Measurements from ENCODE around the gene EPS8L1.

The EPS8L1 gene

DNA sequence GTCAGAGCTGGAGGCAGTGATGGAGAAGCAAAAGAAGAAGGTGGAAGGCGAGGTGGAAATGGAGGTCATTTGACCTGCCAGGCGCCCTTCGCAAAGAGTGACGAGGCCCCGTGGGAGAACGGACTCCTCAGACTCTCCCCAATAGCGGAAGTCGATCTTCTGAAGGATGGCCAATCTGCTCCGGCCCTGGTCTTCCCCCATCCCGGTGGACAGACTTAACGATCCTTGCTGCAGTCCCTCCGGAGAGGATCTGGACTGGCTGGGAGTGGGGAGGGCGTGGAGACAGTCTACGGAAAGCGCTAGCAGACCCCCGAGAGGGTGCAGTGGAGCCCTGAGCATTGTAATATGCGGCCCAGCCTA, 11.9 kb downstream of the EPS8L1 start:
- TF ChIP-seq EGR1 (IDR thresholded peaks at IDR 0.05) = no peak
- no peak for TF ChIP-seq EP300 (IDR thresholded peaks at IDR 0.05; ENCODE audit: borderline replicate concordance)
- TF ChIP-seq, protein P1, sequence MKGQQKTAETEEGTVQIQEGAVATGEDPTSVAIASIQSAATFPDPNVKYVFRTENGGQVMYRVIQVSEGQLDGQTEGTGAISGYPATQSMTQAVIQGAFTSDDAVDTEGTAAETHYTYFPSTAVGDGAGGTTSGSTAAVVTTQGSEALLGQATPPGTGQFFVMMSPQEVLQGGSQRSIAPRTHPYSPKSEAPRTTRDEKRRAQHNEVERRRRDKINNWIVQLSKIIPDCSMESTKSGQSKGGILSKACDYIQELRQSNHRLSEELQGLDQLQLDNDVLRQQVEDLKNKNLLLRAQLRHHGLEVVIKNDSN (IDR thresholded peaks at IDR 0.05) = no peak
- TF ChIP-seq TEAD4 (IDR thresholded peaks at IDR 0.05) = no peak
- TF ChIP-seq TAF1 (IDR thresholded peaks at IDR 0.05; ENCODE audit: low read depth) = no peak
- no peak for TF ChIP-seq RAD21 (IDR thresholded peaks at IDR 0.05; ENCODE audit: low read depth)
- TF ChIP-seq, protein P2, sequence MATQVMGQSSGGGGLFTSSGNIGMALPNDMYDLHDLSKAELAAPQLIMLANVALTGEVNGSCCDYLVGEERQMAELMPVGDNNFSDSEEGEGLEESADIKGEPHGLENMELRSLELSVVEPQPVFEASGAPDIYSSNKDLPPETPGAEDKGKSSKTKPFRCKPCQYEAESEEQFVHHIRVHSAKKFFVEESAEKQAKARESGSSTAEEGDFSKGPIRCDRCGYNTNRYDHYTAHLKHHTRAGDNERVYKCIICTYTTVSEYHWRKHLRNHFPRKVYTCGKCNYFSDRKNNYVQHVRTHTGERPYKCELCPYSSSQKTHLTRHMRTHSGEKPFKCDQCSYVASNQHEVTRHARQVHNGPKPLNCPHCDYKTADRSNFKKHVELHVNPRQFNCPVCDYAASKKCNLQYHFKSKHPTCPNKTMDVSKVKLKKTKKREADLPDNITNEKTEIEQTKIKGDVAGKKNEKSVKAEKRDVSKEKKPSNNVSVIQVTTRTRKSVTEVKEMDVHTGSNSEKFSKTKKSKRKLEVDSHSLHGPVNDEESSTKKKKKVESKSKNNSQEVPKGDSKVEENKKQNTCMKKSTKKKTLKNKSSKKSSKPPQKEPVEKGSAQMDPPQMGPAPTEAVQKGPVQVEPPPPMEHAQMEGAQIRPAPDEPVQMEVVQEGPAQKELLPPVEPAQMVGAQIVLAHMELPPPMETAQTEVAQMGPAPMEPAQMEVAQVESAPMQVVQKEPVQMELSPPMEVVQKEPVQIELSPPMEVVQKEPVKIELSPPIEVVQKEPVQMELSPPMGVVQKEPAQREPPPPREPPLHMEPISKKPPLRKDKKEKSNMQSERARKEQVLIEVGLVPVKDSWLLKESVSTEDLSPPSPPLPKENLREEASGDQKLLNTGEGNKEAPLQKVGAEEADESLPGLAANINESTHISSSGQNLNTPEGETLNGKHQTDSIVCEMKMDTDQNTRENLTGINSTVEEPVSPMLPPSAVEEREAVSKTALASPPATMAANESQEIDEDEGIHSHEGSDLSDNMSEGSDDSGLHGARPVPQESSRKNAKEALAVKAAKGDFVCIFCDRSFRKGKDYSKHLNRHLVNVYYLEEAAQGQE (IDR thresholded peaks at IDR 0.05; ENCODE audit: low read depth) = no peak
- no peak for TF ChIP-seq FOXM1 (IDR thresholded peaks at IDR 0.05; ENCODE audit: borderline replicate concordance, low read depth)
- TF ChIP-seq CEBPB (IDR thresholded peaks at IDR 0.05) = no peak
- TF ChIP-seq NFIC (IDR thresholded peaks at IDR 0.05) = no peak
- no peak for TF ChIP-seq CREB1 (IDR thresholded peaks at IDR 0.05; ENCODE audit: low read depth)
- no peak for TF ChIP-seq YY1 (IDR thresholded peaks at IDR 0.05; ENCODE audit: low read depth)
- no peak for TF ChIP-seq ZBTB7A (IDR thresholded peaks at IDR 0.05; ENCODE audit: low read depth)
- TF ChIP-seq TCF12 (IDR thresholded peaks at IDR 0.05; ENCODE audit: low read depth) = no peak
- TF ChIP-seq, protein P3, sequence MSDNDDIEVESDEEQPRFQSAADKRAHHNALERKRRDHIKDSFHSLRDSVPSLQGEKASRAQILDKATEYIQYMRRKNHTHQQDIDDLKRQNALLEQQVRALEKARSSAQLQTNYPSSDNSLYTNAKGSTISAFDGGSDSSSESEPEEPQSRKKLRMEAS (IDR thresholded peaks at IDR 0.05) = no peak

DNA sequence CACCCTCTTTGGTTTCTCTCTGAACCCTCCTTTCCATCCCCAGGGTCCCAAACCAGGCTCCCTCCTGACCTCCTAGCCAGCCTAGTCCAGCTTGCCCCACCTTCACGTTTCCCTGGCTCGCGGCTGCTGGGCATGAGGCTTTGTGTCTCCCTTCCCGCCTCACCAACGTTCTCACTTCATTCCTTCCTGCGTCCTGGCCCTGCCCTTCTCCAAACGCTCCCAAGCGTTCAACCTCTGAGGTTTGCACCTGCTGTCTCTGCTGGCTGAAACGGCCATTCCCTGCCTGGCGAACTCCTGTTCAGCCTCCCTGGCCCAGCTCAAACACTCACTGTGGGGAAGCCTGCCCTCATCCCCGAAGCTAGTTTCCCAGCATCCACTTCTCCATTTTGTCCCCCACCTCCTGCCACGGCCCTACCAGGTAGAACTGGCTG, 12.4 kb downstream of the EPS8L1 start:
- no peak for TF ChIP-seq YY1 (IDR thresholded peaks at IDR 0.05; ENCODE audit: low read depth)
- no peak for TF ChIP-seq CEBPB (IDR thresholded peaks at IDR 0.05)
- no peak for TF ChIP-seq EGR1 (IDR thresholded peaks at IDR 0.05)
- TF ChIP-seq TEAD4 (IDR thresholded peaks at IDR 0.05) = no peak
- no peak for TF ChIP-seq CREB1 (IDR thresholded peaks at IDR 0.05; ENCODE audit: low read depth)
- TF ChIP-seq TCF12 (IDR thresholded peaks at IDR 0.05; ENCODE audit: low read depth) = no peak
- no peak for TF ChIP-seq ZBTB7A (IDR thresholded peaks at IDR 0.05; ENCODE audit: low read depth)
- TF ChIP-seq, protein P1 (IDR thresholded peaks at IDR 0.05) = no peak
- no peak for TF ChIP-seq FOXM1 (IDR thresholded peaks at IDR 0.05; ENCODE audit: borderline replicate concordance, low read depth)
- no peak for TF ChIP-seq EP300 (IDR thresholded peaks at IDR 0.05; ENCODE audit: borderline replicate concordance)
- TF ChIP-seq NFIC (IDR thresholded peaks at IDR 0.05) = no peak
- TF ChIP-seq, protein P2 (IDR thresholded peaks at IDR 0.05; ENCODE audit: low read depth) = no peak
- TF ChIP-seq TAF1 (IDR thresholded peaks at IDR 0.05; ENCODE audit: low read depth) = no peak
- TF ChIP-seq, protein P3 (IDR thresholded peaks at IDR 0.05) = no peak
- TF ChIP-seq RAD21 (IDR thresholded peaks at IDR 0.05; ENCODE audit: low read depth) = no peak

DNA sequence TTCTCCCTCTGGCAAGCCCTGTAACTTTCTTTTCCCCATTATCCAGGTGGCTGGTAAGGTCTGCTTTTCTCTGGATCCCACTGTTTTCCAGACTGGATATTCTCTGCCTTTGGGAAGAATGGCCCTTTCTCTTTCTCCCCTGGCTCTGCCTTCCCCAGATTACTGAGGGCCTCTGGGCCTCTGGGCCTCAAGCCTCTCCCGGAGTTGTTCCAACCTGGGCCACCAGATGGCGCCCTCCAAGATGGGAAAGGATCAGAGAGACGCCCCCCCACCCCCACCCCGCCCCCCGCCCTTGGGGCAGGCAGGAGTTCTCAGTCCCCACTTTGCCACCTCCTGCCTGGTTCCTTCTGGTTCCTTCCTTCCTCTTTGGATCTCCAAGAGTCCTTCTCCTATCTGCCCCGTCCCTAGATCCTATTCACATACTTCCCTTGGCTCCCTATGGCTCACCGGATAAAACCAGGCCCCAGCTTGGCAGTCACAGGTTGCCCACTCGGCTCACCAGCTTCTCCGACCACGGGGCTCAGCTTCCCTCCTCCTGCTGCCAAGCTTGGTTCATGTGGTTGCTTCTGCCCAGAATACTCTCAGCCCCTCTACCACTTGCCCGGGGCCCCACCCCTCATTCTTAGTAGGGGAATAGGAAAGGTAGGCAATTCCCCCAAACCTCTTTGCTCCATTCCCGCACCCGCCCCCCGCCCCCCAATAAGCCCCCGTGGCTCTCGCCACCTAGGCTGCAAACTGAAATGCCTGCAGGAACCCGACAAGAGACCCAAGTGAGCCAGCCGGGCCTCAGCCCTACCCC, 13.1 kb downstream of the EPS8L1 start:
- TF ChIP-seq RAD21 (IDR thresholded peaks at IDR 0.05; ENCODE audit: low read depth) (0 out of 2 replicates have a peak, but pooled peaks have one; percentile 3), TAF1 (IDR thresholded peaks at IDR 0.05; ENCODE audit: low read depth) (no peak)
- TF ChIP-seq, protein P1 (IDR thresholded peaks at IDR 0.05) = no peak
- TF ChIP-seq, protein P3 (IDR thresholded peaks at IDR 0.05) = no peak

DNA sequence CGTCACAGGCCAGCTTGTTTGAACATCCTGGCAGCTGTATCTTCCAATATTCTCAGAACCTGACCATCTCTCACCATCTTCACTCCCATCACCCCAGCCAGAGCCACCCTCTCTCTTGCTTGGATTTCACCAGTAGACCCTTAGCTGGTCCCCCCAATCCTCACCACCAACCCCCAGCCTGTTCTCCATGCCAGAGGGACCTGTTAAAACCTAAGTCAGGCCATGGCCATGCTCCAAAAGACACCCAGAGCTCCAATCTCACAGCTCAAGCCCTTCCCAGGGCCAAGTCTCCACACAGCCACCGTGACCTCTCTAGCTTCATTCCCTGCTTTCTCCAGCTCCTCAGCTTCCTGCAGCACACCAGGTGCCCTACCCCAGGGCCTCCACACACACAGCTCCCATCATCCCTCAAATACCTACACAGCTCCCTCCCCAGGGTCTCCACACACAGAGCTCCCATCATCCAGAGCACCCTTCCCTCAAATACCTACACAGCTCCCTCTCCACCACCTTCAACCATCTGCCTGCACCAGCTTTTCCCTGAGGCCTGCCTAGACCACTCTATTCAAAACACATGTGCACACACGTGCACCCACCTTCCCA, 13.8 kb downstream of the EPS8L1 start:
- TF ChIP-seq CEBPB (IDR thresholded peaks at IDR 0.05) = no peak
- no peak for TF ChIP-seq FOXM1 (IDR thresholded peaks at IDR 0.05; ENCODE audit: borderline replicate concordance, low read depth)
- TF ChIP-seq, protein P2 (IDR thresholded peaks at IDR 0.05; ENCODE audit: low read depth) = no peak
- no peak for TF ChIP-seq EP300 (IDR thresholded peaks at IDR 0.05; ENCODE audit: borderline replicate concordance)
- TF ChIP-seq, protein P3 (IDR thresholded peaks at IDR 0.05) = no peak
- TF ChIP-seq YY1 (IDR thresholded peaks at IDR 0.05; ENCODE audit: low read depth) = no peak
- TF ChIP-seq TAF1 (IDR thresholded peaks at IDR 0.05; ENCODE audit: low read depth) = no peak
- TF ChIP-seq RAD21 (IDR thresholded peaks at IDR 0.05; ENCODE audit: low read depth) = no peak
- no peak for TF ChIP-seq CREB1 (IDR thresholded peaks at IDR 0.05; ENCODE audit: low read depth)
- TF ChIP-seq EGR1 (IDR thresholded peaks at IDR 0.05) = no peak
- no peak for TF ChIP-seq TCF12 (IDR thresholded peaks at IDR 0.05; ENCODE audit: low read depth)
- TF ChIP-seq, protein P1 (IDR thresholded peaks at IDR 0.05) = no peak

All from Ishikawa (cell line).